ENCODE measurements around the gene TMEM37. TPM values are rescaled to one million over a fixed set of nuclear protein-coding genes. Genes with fewer than 3 reads are reported as not detected.

Gene TMEM37
- total and polyA plus RNA-seq, 2 of the 13 experiments (the other 11 are each of a cell fraction or from before 2014, with no cell fraction given): 37.7 to 115 TPM

DNA sequence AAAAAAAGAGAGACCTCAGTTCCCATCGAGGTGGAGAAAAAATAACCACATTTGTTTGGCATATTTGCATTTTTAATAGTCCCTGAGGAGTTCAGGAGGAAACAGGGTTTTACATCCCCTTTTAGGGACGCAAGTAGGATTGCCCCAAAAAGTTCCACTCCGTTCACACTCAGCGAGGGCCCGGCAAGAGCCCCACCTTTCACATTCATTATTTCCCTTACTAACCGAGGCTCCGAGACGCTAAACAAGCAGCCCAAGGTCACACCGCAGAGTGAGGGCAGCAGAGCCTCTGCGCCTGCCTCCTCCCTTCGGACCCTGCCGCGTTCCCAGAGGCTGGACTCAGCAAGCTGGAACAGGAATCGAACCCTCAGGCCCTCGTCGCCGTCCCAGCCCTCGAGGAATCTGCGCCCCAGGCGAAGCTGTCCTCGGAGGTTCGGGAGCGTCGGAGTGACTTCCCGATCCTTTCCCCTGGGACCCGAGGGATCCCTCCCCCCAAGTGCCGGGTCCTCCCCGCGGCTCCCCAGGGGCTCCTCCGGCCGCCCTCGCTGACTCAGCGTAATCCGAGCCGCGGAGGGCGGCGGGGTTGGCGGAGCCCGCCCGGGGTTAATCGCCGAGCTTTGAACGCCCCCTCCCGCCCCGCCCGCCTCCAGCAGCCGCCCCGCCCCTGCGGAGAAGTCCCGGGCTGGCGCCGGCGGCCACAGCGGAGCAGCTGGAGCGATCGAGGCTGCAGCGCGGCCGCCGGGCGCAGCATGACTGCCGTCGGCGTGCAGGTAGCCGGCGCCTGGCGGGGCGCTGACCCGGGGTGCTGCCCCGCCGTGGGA lies at the start of gene TMEM37 (continued):
- TF ChIP-seq, protein P1, sequence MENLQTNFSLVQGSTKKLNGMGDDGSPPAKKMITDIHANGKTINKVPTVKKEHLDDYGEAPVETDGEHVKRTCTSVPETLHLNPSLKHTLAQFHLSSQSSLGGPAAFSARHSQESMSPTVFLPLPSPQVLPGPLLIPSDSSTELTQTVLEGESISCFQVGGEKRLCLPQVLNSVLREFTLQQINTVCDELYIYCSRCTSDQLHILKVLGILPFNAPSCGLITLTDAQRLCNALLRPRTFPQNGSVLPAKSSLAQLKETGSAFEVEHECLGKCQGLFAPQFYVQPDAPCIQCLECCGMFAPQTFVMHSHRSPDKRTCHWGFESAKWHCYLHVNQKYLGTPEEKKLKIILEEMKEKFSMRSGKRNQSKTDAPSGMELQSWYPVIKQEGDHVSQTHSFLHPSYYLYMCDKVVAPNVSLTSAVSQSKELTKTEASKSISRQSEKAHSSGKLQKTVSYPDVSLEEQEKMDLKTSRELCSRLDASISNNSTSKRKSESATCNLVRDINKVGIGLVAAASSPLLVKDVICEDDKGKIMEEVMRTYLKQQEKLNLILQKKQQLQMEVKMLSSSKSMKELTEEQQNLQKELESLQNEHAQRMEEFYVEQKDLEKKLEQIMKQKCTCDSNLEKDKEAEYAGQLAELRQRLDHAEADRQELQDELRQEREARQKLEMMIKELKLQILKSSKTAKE (CRISPR knock-in tag; IDR thresholded peaks at IDR 0.05; ENCODE audit: borderline replicate concordance): peak; percentile 84
- TF ChIP-seq STAT5B (CRISPR knock-in tag; IDR thresholded peaks at IDR 0.05): no peak
- TF ChIP-seq, protein P2, sequence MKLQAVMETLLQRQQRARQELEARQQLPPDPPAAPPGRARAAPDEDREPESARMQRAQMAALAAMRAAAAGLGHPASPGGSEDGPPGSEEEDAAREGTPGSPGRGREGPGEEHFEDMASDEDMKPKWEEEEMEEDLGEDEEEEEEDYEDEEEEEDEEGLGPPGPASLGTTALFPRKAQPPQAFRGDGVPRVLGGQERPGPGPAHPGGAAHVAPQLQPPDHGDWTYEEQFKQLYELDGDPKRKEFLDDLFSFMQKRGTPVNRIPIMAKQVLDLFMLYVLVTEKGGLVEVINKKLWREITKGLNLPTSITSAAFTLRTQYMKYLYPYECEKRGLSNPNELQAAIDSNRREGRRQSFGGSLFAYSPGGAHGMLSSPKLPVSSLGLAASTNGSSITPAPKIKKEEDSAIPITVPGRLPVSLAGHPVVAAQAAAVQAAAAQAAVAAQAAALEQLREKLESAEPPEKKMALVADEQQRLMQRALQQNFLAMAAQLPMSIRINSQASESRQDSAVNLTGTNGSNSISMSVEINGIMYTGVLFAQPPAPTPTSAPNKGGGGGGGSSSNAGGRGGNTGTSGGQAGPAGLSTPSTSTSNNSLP (IDR thresholded peaks at IDR 0.05; ENCODE audit: low read depth, low read length): no peak
- TF ChIP-seq, protein P3, sequence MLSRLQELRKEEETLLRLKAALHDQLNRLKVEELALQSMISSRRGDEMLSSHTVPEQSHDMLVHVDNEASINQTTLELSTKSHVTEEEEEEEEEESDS (CRISPR knock-in tag; IDR thresholded peaks at IDR 0.05; ENCODE audit: borderline replicate concordance): no peak
- TF ChIP-seq SOX13 (IDR thresholded peaks at IDR 0.05): no peak; the same call in 1 of the 2 replicates
- peak in 1 of 2 experiments; percentile 87; a peak in 2 of 4 replicates for TF ChIP-seq SOX13 (CRISPR knock-in tag; conservative IDR thresholded peaks at IDR 0.05 in 1 of 2, IDR thresholded peaks at IDR 0.05 in 1 of 2)
- TF ChIP-seq HDAC2 (CRISPR knock-in tag; IDR thresholded peaks at IDR 0.05): peak; percentile 80
- peak; percentile 15; the same call in 1 of the 2 replicates for TF ChIP-seq NCOR1 (IDR thresholded peaks at IDR 0.05; ENCODE audit: borderline replicate concordance, low read length)
- peak; percentile 84; the same call in 1 of the 2 replicates for TF ChIP-seq ZNF30 (CRISPR knock-in tag; IDR thresholded peaks at IDR 0.05)
- peak; percentile 60; the same call in 1 of the 2 replicates for TF ChIP-seq ZBTB38 (CRISPR knock-in tag; IDR thresholded peaks at IDR 0.05)
- TF ChIP-seq ZNF788 (CRISPR knock-in tag; IDR thresholded peaks at IDR 0.05; ENCODE audit: borderline replicate concordance): peak; percentile 91
- TF ChIP-seq TCF7 (IDR thresholded peaks at IDR 0.05; ENCODE audit: low read depth): peak; percentile 7; the same call in 1 of the 2 replicates
- TF ChIP-seq PAWR (CRISPR knock-in tag; IDR thresholded peaks at IDR 0.05; ENCODE audit: borderline replicate concordance): no peak
- TF ChIP-seq, protein P4, sequence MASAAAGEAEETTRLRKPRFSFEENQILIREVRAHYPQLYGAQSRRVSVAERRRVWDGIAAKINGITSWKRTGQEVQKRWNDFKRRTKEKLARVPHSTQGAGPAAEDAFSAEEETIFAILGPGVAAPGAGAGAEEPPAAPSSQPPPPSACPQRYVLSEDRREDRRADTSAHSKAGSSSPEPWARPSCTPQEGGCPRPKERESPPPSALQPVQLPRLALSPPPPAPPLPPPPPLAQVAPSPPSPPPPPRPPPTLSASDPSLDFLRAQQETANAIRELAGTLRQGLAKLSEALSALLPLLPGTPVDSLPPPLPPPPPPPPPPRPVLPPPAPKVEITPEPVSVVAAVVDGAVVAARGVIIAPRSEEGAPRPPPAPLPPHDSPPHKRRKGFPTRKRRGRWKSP (CRISPR knock-in tag; IDR thresholded peaks at IDR 0.05): no peak; the same call in 1 of the 2 replicates
- TF ChIP-seq ZNF547 (CRISPR knock-in tag; IDR thresholded peaks at IDR 0.05): peak; percentile 88; the same call in 1 of the 2 replicates
- peak; percentile 31; the same call in 1 of the 2 replicates for TF ChIP-seq ZMAT3 (CRISPR knock-in tag; conservative IDR thresholded peaks at IDR 0.05)
- peak; percentile 92 for TF ChIP-seq ZNF274 (CRISPR knock-in tag; IDR thresholded peaks at IDR 0.05)
- TF ChIP-seq XBP1 (CRISPR knock-in tag; IDR thresholded peaks at IDR 0.05): no peak
- no peak for TF ChIP-seq ETV6 (CRISPR knock-in tag; conservative IDR thresholded peaks at IDR 0.05)
- TF ChIP-seq ZNF670 (CRISPR knock-in tag; IDR thresholded peaks at IDR 0.05; ENCODE audit: borderline replicate concordance): no peak; the same call in 1 of the 2 replicates
- TF ChIP-seq MYNN (CRISPR knock-in tag; IDR thresholded peaks at IDR 0.05; ENCODE audit: low read depth): no peak
- TF ChIP-seq, protein P5, sequence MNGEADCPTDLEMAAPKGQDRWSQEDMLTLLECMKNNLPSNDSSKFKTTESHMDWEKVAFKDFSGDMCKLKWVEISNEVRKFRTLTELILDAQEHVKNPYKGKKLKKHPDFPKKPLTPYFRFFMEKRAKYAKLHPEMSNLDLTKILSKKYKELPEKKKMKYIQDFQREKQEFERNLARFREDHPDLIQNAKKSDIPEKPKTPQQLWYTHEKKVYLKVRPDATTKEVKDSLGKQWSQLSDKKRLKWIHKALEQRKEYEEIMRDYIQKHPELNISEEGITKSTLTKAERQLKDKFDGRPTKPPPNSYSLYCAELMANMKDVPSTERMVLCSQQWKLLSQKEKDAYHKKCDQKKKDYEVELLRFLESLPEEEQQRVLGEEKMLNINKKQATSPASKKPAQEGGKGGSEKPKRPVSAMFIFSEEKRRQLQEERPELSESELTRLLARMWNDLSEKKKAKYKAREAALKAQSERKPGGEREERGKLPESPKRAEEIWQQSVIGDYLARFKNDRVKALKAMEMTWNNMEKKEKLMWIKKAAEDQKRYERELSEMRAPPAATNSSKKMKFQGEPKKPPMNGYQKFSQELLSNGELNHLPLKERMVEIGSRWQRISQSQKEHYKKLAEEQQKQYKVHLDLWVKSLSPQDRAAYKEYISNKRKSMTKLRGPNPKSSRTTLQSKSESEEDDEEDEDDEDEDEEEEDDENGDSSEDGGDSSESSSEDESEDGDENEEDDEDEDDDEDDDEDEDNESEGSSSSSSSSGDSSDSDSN (CRISPR knock-in tag; IDR thresholded peaks at IDR 0.05): peak; percentile 86

Measured in HepG2 (cell line).